Skeletal muscle tissue (tissue), 4 donors: ENCODE data around the gene COL9A2. TPM values are rescaled to one million over a fixed set of nuclear protein-coding genes. Genes with fewer than 3 reads are reported as not detected.

Experiments
- H3K27ac ChIP-seq: one replicate; pipeline ENCODE4 v1.7.0; 2013; ENCODE audit warnings: mild to moderate bottlenecking, low read depth, low read length, inconsistent platforms
- H3K27me3 ChIP-seq, 3 donors: one replicate each; pipeline ENCODE4 v1.7.0; 2013; ENCODE audit warnings: low read length in 3 of 3; ENCODE audit not compliant: control insufficient read depth in 3 of 3, insufficient read depth in 3 of 3
- H3K36me3 ChIP-seq, 3 donors: one replicate each; pipeline ENCODE4 v1.7.0; 2013; ENCODE audit warnings: low read length in 3 of 3; ENCODE audit not compliant: control insufficient read depth in 3 of 3, insufficient read depth in 3 of 3
- H3K4me1 ChIP-seq, 3 donors: one replicate each; pipeline ENCODE4 v1.7.0; 2013; ENCODE audit warnings: low read length in 3 of 3, mild to moderate bottlenecking in 3 of 3; ENCODE audit not compliant: control insufficient read depth in 3 of 3, insufficient read depth in 3 of 3
- H3K4me3 ChIP-seq, 3 donors: one replicate each; pipeline ENCODE4 v1.7.0; 2013; ENCODE audit warnings: low read length in 3 of 3
- H3K9ac ChIP-seq, 3 donors: one replicate each; pipeline ENCODE4 v1.7.0; 2013; ENCODE audit warnings: low read length in 3 of 3, mild to moderate bottlenecking in 3 of 3, moderate library complexity in 2 of 3, low read depth in 1 of 3
- H3K9me3 ChIP-seq, 3 donors: one replicate each; pipeline ENCODE4 v1.7.0; 2013; ENCODE audit warnings: low read length in 3 of 3; ENCODE audit not compliant: control insufficient read depth in 3 of 3
- total RNA-seq: library from RNA; depleted of rRNA; stranded (reverse); fragments of >200 nt; gene quantifications from one replicate; pipeline ENCODE4 v1.2.3, GENCODE V29; 2014
- donor health status: Osteomylitis.

The COL9A2 gene
- total RNA-seq, 1 donor from 2014 or later: 7.8 TPM

DNA sequence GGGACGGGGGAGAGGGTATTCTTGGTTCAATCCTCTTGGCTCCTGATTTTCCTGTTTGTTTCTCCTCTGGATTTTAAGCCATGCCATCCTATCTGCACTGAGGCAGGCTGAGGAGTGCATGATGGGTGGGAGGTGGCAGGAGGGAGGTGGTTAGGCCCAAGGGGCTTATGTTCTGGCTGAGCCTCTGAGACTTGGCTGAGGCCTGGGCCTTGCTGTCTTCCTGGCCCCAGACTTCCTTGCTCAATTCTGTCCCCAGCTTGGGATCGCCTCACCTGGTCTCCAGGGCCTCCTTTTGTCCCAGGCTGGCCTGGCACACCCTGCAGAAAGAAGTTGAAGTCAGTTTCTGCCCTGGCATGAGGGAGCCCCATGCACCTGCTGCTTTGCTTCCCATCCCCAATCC, 11.2 kb downstream of the COL9A2 start:
- Histone ChIP-seq H3K4me1 (peaks cover 0 to 5% (median 3%) of the 10 kb centered on the region in 3 donors), H3K9me3 (no peaks in the 10 kb centered on the region), H3K36me3 (no peaks in the 10 kb centered on the region), H3K27ac (no peak overlapping the region), H3K9ac (no peak overlapping the region), H3K27me3 (peaks cover 6 to 19% (median 16%) of the 10 kb centered on the region in 3 donors), H3K4me3 (no peak overlapping the region)

DNA sequence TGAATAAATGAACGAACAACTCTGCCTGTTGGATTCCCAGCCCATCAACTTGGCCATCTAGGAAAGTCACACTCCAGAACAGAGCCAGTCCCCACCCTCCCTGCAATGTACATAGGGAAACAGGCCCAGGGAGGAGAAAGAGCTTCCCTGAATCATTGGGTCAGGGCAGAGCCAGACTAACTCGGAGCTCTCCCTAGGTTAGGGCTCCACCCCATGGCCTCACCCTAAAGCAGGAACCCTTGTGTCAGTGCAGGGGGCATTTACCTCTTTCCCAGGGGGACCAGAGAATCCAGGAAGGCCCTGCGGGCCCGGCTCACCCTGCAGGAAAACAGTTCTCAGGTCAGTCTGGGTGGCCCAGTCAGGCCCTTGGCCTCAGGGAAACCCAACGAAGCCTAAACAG, 11.6 kb downstream of the COL9A2 start:
- Histone ChIP-seq H3K9me3 (no peaks in the 10 kb centered on the region), H3K4me3 (no peak overlapping the region), H3K9ac (no peak overlapping the region), H3K27me3 (peaks cover 6 to 22% (median 16%) of the 10 kb centered on the region in 3 donors), H3K27ac (no peak overlapping the region), H3K36me3 (no peaks in the 10 kb centered on the region), H3K4me1 (peaks cover 0 to 5% (median 3%) of the 10 kb centered on the region in 3 donors)

DNA sequence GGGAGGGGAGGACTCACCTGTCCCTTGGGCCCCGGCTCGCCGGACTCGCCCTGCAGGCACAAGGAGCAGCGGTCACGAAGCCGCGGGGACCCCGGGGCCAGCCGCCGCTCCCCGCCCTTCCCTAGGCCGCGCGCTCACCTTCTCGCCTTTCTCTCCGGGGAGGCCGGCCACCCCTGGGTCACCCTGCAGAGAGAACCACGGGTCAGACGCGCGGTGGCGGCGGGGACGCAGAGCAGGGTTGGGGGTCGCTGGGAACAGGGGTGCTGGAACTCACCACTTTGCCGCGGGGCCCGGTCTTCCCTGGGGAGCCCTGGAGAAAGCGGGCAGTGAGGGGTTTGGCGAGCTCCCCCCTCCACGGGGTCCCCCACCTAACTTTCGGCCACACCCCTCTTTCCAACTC, 13.3 kb downstream of the COL9A2 start:
- H3K9me3 ChIP-seq: no peaks in the 10 kb centered on the region

DNA sequence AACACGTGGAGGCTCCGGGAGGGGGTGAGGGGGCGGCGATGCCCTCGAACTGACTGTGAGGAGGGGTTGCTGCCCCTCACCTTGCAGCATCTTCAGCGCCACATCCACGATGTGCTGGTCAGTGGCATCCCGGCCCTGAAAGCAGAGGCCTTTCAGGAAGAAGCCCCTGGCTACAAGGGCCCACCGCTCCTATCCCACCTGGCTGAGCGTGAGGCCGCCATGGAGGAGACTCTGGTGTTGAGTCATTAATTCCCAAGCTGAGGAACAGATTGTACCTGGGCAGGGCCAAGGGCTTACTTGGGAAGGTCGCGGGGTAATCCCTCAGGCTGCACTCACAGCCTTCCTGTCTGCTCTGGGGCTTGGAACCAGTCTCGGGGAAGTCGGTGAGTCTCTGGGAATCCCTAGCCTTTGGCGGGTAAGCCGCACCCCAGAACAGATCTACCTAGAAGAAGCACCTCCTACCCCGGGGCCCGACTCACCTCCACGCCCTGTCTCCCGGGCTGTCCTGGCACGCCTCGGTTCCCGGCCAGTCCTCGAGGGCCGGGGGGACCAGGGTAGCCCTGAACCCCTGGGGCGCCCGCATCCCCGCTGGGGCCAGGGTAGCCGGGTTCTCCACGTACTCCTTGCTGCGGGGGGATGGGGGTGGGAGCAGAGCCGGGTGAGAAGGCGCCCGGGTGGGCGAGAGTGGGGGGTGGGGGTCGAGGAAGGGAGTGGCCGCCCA, 13.9 kb downstream of the COL9A2 start:
- no peak overlapping the region for H3K4me3 ChIP-seq

More for the DNA sequence above, 13.3 kb downstream of the COL9A2 start:
- H3K4me1 ChIP-seq: peaks cover 0 to 5% (median 3%) of the 10 kb centered on the region in 3 donors
- H3K27ac ChIP-seq: no peak overlapping the region
- H3K27me3 ChIP-seq: peaks cover 6 to 31% (median 16%) of the 10 kb centered on the region in 3 donors
- no peak overlapping the region for H3K4me3 ChIP-seq
- no peaks in the 10 kb centered on the region for H3K36me3 ChIP-seq
- H3K9ac ChIP-seq: no peak overlapping the region

DNA sequence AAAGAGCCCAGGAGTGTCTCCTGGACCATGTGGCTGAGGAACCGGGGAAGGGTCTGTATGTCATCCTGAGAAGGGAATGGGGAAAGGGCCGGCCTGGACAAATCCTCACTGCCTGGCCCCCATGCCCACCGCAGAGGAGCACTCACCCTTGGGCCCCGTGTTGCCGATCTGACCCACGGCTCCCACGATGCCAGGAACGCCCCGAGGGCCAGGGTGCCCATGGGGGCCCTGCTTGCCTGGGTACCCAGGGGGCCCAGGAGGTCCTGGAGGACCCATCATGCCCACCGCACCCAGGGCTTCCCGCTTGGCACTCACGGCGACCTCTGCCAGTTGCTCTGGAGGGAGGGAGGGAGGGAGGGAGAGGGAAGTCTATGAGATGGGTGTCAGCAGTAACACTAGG, 14.6 kb downstream of the COL9A2 start:
- Histone ChIP-seq H3K9ac (no peak overlapping the region), H3K4me1 (no peaks in the 10 kb centered on the region), H3K27me3 (peaks cover 6 to 31% (median 16%) of the 10 kb centered on the region in 3 donors), H3K36me3 (no peaks in the 10 kb centered on the region), H3K9me3 (no peaks in the 10 kb centered on the region), H3K4me3 (no peak overlapping the region), H3K27ac (no peak overlapping the region)

More for the DNA sequence above, 13.9 kb downstream of the COL9A2 start:
- Histone ChIP-seq H3K9ac (no peak overlapping the region), H3K27me3 (peaks cover 6 to 31% (median 16%) of the 10 kb centered on the region in 3 donors), H3K9me3 (no peaks in the 10 kb centered on the region), H3K4me1 (peaks cover 0 to 2% (median 1%) of the 10 kb centered on the region in 3 donors), H3K36me3 (no peaks in the 10 kb centered on the region), H3K27ac (no peak overlapping the region)

DNA sequence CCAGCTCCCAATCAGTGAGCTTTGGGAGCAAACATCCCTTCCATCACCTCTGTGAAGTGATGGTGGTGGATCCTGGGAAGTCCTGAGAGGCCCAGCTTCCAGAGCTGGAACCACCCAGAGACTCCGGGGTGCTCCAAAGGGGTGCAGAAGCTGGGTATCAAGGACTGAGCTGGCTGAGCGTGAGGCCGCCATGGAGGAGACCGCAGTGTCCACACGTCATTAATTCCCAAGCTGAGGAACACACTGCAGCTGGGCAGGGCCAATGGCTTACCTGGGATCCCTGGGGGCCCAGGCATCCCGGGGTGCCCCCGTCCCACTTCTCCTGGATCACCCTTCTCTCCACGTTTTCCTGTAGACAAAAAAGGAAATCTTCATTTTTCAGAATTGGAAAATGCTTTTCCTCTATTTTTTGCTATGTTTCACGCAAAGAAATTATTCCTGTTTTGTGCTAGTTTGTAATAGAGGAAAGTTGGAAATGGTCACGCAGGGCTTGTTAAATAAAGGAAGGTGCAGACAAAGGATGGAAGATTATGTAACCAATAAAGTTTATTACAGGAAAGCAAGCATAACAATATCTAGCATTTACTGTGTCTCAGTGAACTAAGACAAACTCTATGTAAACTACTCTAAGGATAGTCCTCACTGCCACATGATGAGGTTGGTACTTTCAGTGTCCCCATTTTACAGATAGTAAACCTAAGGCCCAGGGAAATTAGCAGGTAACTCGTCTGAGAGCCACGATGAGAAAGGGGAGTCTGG, 15.4 kb downstream of the COL9A2 start:
- no peaks in the 10 kb centered on the region for H3K4me1 ChIP-seq
- H3K4me3 ChIP-seq: no peak overlapping the region
- H3K36me3 ChIP-seq: no peaks in the 10 kb centered on the region
- peaks cover 6 to 31% (median 16%) of the 10 kb centered on the region in 3 donors for H3K27me3 ChIP-seq
- H3K9me3 ChIP-seq: no peaks in the 10 kb centered on the region
- H3K9ac ChIP-seq: no peak overlapping the region
- no peak overlapping the region for H3K27ac ChIP-seq

DNA sequence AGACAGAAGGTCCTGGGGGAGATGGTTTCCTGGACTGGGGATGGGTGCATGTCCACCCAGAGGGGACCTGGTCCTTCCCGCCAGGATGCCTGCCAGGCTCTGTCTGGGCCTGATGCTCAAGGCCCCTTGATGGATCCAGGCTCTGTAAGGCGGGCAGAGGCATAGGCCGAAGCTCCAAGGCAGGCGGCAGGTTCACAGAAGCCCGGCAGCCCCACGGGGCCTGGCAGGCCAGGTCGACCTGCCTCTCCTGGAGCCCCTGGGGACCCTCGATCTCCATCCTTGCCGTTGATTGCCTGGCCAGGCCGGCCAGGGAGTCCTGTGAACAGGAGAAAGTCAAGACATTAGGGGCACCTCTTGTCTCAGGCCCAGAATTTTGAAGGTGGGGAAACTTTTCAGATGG, 16.0 kb downstream of the COL9A2 start:
- Histone ChIP-seq H3K4me3 (no peak overlapping the region), H3K9me3 (no peaks in the 10 kb centered on the region), H3K27me3 (peaks cover 6 to 31% (median 16%) of the 10 kb centered on the region in 3 donors), H3K9ac (no peak overlapping the region), H3K4me1 (no peaks in the 10 kb centered on the region), H3K36me3 (no peaks in the 10 kb centered on the region), H3K27ac (no peak overlapping the region)

DNA sequence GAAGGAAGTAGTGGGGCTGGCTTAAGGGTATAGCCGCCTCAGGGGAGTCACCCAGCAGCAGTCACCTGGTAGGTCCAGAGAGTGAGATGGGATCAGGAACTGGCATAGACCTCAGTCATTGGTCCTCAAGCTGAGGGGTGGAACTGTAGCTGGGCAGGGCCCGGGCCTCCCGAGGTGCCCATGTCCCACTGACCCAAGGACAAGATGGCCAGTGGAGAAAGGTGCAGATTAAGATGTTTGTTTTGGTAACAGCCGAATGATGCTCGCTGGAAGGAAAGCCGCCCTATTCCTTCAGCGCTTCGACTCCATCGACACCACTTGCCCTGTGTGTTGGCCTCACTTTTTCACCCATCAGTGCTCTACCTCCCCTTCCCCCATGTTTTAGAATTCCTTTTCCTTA, 16.4 kb downstream of the COL9A2 start:
- peaks cover 6 to 31% (median 16%) of the 10 kb centered on the region in 3 donors for H3K27me3 ChIP-seq
- no peak overlapping the region for H3K27ac ChIP-seq
- no peaks in the 10 kb centered on the region for H3K9me3 ChIP-seq
- H3K4me1 ChIP-seq: no peaks in the 10 kb centered on the region
- H3K9ac ChIP-seq: no peak overlapping the region
- no peak overlapping the region for H3K4me3 ChIP-seq
- H3K36me3 ChIP-seq: no peaks in the 10 kb centered on the region

DNA sequence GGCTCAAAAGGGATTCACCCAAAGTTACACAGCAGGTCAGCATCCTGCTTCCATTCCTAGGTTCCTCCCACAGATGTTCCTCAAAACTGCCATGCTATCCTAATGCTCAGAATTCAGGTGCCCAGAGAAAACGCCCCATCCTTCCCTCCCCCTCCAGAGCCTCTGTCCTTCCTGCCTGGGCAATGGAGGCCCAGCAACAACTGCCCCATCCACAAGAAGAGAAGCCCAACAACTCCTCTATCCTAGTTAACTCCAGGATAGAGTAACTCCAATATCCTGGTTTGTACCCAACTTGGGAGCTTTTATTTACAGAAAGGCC, 16.9 kb downstream of the COL9A2 start:
- Histone ChIP-seq H3K9me3 (no peaks in the 10 kb centered on the region), H3K27ac (no peak overlapping the region), H3K4me3 (no peak overlapping the region), H3K9ac (no peak overlapping the region), H3K4me1 (no peaks in the 10 kb centered on the region), H3K27me3 (peaks cover 6 to 31% (median 16%) of the 10 kb centered on the region in 3 donors), H3K36me3 (no peaks in the 10 kb centered on the region)
